ENCODE measurements around the gene STXBP1. TPM values are rescaled to one million over a fixed set of nuclear protein-coding genes. Genes with fewer than 3 reads are reported as not detected.

STXBP1 gene
- total and polyA plus RNA-seq, 2 of the 4 experiments (the other 2 are of a cell fraction): 15.8 to 22.6 TPM

- Histone ChIP-seq H2BK120ac (ENCODE audit: low read depth, low read length) (peak overlapping the region; percentile 73), H4K20me1 (ENCODE audit: insufficient read depth, low read length) (no peaks in the 10 kb centered on the region), H2AK5ac (ENCODE audit: low read depth, low read length) (peak overlapping the region; percentile 82), H2BK20ac (ENCODE audit: low read depth, low read length) (peak overlapping the region; percentile 85), H4K91ac (ENCODE audit: insufficient read depth, low read depth, low read length) (peak overlapping the region; percentile 7; the same call in 1 of the 2 replicates), H4K8ac (ENCODE audit: low read depth in 2 of 2, low read length in 2 of 2) (peak overlapping the region in 1 of 2 experiments; percentile 17; a peak in 1 of 4 replicates), H3K14ac (replicated peaks; ENCODE audit: low read depth, low read length) (peak overlapping the region; percentile 53), H3K36me3 (ENCODE audit: control insufficient read depth, insufficient read depth, low read length) (no peaks in the 10 kb centered on the region), H2BK15ac (ENCODE audit: low read depth, low read length) (peak overlapping the region; percentile 18; the same call in 2 of the 3 replicates), H4K5ac (ENCODE audit: low read depth, low read length) (peak overlapping the region; percentile 34; the same call in 1 of the 2 replicates), H3K27ac (ENCODE audit: insufficient read depth, low read length) (peak overlapping the region; percentile 42; the same call in 1 of the 2 replicates), H3K79me1 (ENCODE audit: low read depth in 1 of 2, low read length in 2 of 2) (peaks cover 26 to 87% of the 10 kb centered on the region in 2 experiments), H3K9me1 (ENCODE audit: insufficient read depth, low read length) (peaks cover 35% of the 10 kb centered on the region), H3K9me3 (ENCODE audit: control insufficient read depth, insufficient read depth, low read length) (no peaks in the 10 kb centered on the region), H3K27me3 (ENCODE audit: control insufficient read depth, insufficient read depth, low read length) (no peaks in the 10 kb centered on the region), H3K4ac (ENCODE audit: low read depth, low read length) (peak overlapping the region; percentile 80), H3K4me2 (ENCODE audit: low read depth, low read length) (no peak overlapping the region), H3K23ac (ENCODE audit: low read depth, low read length) (peak overlapping the region; percentile 45; the same call in 1 of the 2 replicates), H3K4me3 (ENCODE audit: insufficient read depth, low read depth, low read length) (no peak overlapping the region), H2AK9ac (replicated peaks; ENCODE audit: low read depth, low read length, poor library complexity) (peak overlapping the region; percentile 52), H3K4me1 (ENCODE audit: control insufficient read depth, insufficient read depth, low read length) (peaks cover 41% of the 10 kb centered on the region), H3K56ac (ENCODE audit: extremely low read depth, insufficient read depth, low read length) (no peak overlapping the region), H2AFZ (replicated peaks; ENCODE audit: low read length, poor library complexity) (no peak overlapping the region), H3K9ac (ENCODE audit: low read depth, low read length) (no peak overlapping the region), H2BK5ac (ENCODE audit: low read depth, low read length, poor library complexity, severe bottlenecking) (peak overlapping the region; percentile 52), H3K18ac (ENCODE audit: low read depth, low read length) (peak overlapping the region; percentile 26)
- intact Hi-C loops (cut with micrococcal nuclease): no loop called here
- ChIA-PET CTCF (no interaction called here), POLR2A (ENCODE audit: unreplicated experiment) (no interaction called here)
- ATAC-seq (ENCODE audit: low read depth) (no peak), DNase-seq (no peak)
- dilution Hi-C loops (cut with HindIII; ENCODE audit: low sequenced_read_pairs, unreplicated experiment): no loop called here
- WGBS, 2 experiments (ENCODE audit: extremely low coverage in 2 of 2, insufficient read length in 1 of 2): 92% methylated on average over 8 of the region's 13 CpGs; no CpG with 5 or more reads in 1 of the 2 experiments
- no TSS peak for BruUV-seq (replicated peaks)
- in situ Hi-C loops (cut with MboI; ENCODE audit: low sequenced_read_pairs): no loop called here
- TF ChIP-seq CHD1 (IDR thresholded peaks at IDR 0.05; ENCODE audit: low read depth, low read length) (no peak), NFE2L2 (IDR thresholded peaks at IDR 0.05; ENCODE audit: low read depth, low read length) (no peak), FOS (IDR thresholded peaks at IDR 0.05; ENCODE audit: low read depth, low read length) (no peak), MXI1 (IDR thresholded peaks at IDR 0.05; ENCODE audit: borderline replicate concordance, low read depth, low read length) (no peak), MAZ (IDR thresholded peaks at IDR 0.05; ENCODE audit: borderline replicate concordance, low read depth, low read length) (no peak), SMC3 (IDR thresholded peaks at IDR 0.05; ENCODE audit: low read depth, low read length) (no peak), RAD21 (IDR thresholded peaks at IDR 0.05; ENCODE audit: low read length) (no peak), RFX5 (IDR thresholded peaks at IDR 0.05; ENCODE audit: low read depth, low read length) (no peak), MAFK (IDR thresholded peaks at IDR 0.05; ENCODE audit: low read depth, low read length) (no peak), RCOR1 (IDR thresholded peaks at IDR 0.05; ENCODE audit: insufficient replicate concordance, low read length) (no peak), POLR2A (IDR thresholded peaks at IDR 0.05; ENCODE audit: low read depth, low read length) (no peak)
- TF ChIP-seq, protein P1, sequence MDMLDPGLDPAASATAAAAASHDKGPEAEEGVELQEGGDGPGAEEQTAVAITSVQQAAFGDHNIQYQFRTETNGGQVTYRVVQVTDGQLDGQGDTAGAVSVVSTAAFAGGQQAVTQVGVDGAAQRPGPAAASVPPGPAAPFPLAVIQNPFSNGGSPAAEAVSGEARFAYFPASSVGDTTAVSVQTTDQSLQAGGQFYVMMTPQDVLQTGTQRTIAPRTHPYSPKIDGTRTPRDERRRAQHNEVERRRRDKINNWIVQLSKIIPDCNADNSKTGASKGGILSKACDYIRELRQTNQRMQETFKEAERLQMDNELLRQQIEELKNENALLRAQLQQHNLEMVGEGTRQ (IDR thresholded peaks at IDR 0.05; ENCODE audit: low read depth, low read length): no peak
- TF ChIP-seq, protein P2, sequence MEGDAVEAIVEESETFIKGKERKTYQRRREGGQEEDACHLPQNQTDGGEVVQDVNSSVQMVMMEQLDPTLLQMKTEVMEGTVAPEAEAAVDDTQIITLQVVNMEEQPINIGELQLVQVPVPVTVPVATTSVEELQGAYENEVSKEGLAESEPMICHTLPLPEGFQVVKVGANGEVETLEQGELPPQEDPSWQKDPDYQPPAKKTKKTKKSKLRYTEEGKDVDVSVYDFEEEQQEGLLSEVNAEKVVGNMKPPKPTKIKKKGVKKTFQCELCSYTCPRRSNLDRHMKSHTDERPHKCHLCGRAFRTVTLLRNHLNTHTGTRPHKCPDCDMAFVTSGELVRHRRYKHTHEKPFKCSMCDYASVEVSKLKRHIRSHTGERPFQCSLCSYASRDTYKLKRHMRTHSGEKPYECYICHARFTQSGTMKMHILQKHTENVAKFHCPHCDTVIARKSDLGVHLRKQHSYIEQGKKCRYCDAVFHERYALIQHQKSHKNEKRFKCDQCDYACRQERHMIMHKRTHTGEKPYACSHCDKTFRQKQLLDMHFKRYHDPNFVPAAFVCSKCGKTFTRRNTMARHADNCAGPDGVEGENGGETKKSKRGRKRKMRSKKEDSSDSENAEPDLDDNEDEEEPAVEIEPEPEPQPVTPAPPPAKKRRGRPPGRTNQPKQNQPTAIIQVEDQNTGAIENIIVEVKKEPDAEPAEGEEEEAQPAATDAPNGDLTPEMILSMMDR (conservative IDR thresholded peaks at IDR 0.05; ENCODE audit: low read depth, low read length): no peak
- TF ChIP-seq, protein P3, sequence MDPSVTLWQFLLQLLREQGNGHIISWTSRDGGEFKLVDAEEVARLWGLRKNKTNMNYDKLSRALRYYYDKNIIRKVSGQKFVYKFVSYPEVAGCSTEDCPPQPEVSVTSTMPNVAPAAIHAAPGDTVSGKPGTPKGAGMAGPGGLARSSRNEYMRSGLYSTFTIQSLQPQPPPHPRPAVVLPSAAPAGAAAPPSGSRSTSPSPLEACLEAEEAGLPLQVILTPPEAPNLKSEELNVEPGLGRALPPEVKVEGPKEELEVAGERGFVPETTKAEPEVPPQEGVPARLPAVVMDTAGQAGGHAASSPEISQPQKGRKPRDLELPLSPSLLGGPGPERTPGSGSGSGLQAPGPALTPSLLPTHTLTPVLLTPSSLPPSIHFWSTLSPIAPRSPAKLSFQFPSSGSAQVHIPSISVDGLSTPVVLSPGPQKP (IDR thresholded peaks at IDR 0.05; ENCODE audit: borderline replicate concordance, low read depth, low read length): no peak
Measured at GRCh38 chr9:127575875-127576778, 36.0 kb upstream of the STXBP1 start.
